ENCODE results near the gene MYO16.

DNA sequence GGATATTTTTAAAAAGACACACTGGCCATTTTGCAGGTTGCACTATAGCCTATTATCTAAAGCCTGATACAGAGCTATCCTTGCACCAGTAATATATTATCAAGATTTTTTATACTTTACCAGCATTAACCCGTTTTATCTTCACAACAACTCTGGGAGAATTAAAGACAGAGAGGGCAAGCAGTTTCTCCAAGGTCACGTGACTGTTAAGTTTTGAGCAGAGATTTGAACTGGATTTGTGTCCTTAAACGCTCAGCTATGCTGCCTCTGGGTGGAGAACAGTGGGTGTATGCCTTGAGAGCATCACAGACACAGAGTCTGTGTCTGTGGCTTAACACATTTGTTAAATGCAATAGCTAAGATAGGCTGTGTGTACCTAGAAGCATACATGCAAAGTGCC, 147.2 kb downstream of the MYO16 start:
- TF ChIP-seq, protein P1, sequence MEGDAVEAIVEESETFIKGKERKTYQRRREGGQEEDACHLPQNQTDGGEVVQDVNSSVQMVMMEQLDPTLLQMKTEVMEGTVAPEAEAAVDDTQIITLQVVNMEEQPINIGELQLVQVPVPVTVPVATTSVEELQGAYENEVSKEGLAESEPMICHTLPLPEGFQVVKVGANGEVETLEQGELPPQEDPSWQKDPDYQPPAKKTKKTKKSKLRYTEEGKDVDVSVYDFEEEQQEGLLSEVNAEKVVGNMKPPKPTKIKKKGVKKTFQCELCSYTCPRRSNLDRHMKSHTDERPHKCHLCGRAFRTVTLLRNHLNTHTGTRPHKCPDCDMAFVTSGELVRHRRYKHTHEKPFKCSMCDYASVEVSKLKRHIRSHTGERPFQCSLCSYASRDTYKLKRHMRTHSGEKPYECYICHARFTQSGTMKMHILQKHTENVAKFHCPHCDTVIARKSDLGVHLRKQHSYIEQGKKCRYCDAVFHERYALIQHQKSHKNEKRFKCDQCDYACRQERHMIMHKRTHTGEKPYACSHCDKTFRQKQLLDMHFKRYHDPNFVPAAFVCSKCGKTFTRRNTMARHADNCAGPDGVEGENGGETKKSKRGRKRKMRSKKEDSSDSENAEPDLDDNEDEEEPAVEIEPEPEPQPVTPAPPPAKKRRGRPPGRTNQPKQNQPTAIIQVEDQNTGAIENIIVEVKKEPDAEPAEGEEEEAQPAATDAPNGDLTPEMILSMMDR (conservative IDR thresholded peaks at IDR 0.05) = no peak
- TF ChIP-seq ZFX (IDR thresholded peaks at IDR 0.05) = no peak

Data from C4-2B (cell line).